H1 (cell line): ENCODE data around the gene MBD3L2. TPM values are rescaled to one million over a fixed set of nuclear protein-coding genes. Genes with fewer than 3 reads are reported as not detected.

Source experiments
- CTCF ChIA-PET: fragments of 300-600 bp; sonication (Branson Sonifier 250); formaldehyde crosslinking; loops from one replicate; lab custom pipeline; 2021; ENCODE audit not compliant: partially characterized antibody; lab: Charles Lee
- POLR2A ChIA-PET: fragments of 300-600 bp; sonication (Branson Sonifier 250); formaldehyde crosslinking; loops from one replicate; lab custom pipeline; 2021; ENCODE audit warnings: inconsistent platforms; ENCODE audit not compliant: partially characterized antibody; lab: Charles Lee
- DNase-seq, 2 experiments: peaks; one replicate each; pipeline versions ENCODE4 v3.0.0 to v3.0.0-alpha.2; 2010 to 2022; ENCODE audit warnings: low spot score in 2 of 2, low read depth in 1 of 2, mixed read lengths in 1 of 2
- FAIRE-seq: peaks from 2 replicates; lab custom pipeline; 2011; peaks lifted over from hg19 to GRCh38; lab: Jason Lieb, UNC
- H2AFZ ChIP-seq: 2 replicates; pipeline ENCODE4 v1.8.1; 2012; ENCODE audit warnings: low read length, inconsistent platforms
- H2AK5ac ChIP-seq: 2 replicates; pipeline ENCODE4 v1.6.1; 2013; ENCODE audit warnings: low read depth, low read length
- H2BK120ac ChIP-seq: replicated peaks from 2 replicates; pipeline ENCODE3; 2013; ENCODE audit warnings: low read depth, low read length, inconsistent platforms
- H2BK12ac ChIP-seq: 2 replicates; pipeline ENCODE4 v1.6.1; 2013; ENCODE audit warnings: low read depth, low read length
- H2BK15ac ChIP-seq: 2 replicates; pipeline ENCODE4 v1.6.1; 2013; ENCODE audit warnings: low read length
- H2BK20ac ChIP-seq: 2 replicates; pipeline ENCODE4 v1.6.1; 2013; ENCODE audit warnings: low read length
- H2BK5ac ChIP-seq: 2 replicates; pipeline ENCODE4 v1.6.1; 2013; ENCODE audit warnings: low read depth, low read length
- H3K14ac ChIP-seq: 2 replicates; pipeline ENCODE4 v1.6.1; 2013; ENCODE audit warnings: inconsistent platforms; ENCODE audit not compliant: insufficient read length
- H3K18ac ChIP-seq: 2 replicates; pipeline ENCODE4 v1.6.1; 2013; ENCODE audit warnings: low read length; ENCODE audit errors: extremely low read depth
- H3K23ac ChIP-seq: 2 replicates; pipeline ENCODE4 v1.6.1; 2013; ENCODE audit warnings: inconsistent platforms; ENCODE audit not compliant: insufficient read length
- H3K23me2 ChIP-seq: 2 replicates; pipeline ENCODE4 v1.6.1; 2013; ENCODE audit warnings: low read depth, low read length
- H3K27ac ChIP-seq: 2 replicates; pipeline ENCODE4 v1.6.1; 2011; ENCODE audit warnings: low read depth, low read length, inconsistent platforms
- H3K27me3 ChIP-seq, 4 experiments: replicated peaks in 1 of 4; 1 replicate in 1 of 4; 2 replicates in 3 of 4; pipeline versions ENCODE4 v1.6.1 to v1.8.1; 2011 to 2013; ENCODE audit warnings: low read length in 3 of 4, mild to moderate bottlenecking in 3 of 4, inconsistent platforms in 2 of 4, mixed read lengths in 2 of 4, moderate library complexity in 1 of 4; ENCODE audit not compliant: control insufficient read depth in 3 of 4, insufficient read depth in 3 of 4; ENCODE audit errors: extremely low read depth in 1 of 4
- H3K36me3 ChIP-seq, 4 experiments: 2 replicates each; pipeline versions ENCODE4 v1.6.1 to v1.8.1; 2011 to 2013; ENCODE audit warnings: mild to moderate bottlenecking in 4 of 4, low read length in 3 of 4, moderate library complexity in 2 of 4, control low read depth in 1 of 4, inconsistent platforms in 1 of 4; ENCODE audit not compliant: insufficient read depth in 4 of 4, control insufficient read depth in 2 of 4
- H3K4ac ChIP-seq: replicated peaks from 2 replicates; pipeline ENCODE3; 2013; ENCODE audit warnings: low read length, low read depth, mixed read lengths, inconsistent platforms; ENCODE audit not compliant: insufficient read length
- H3K4me1 ChIP-seq, 4 experiments: replicated peaks in 1 of 4; 1 replicate in 1 of 4; 2 replicates in 3 of 4; pipeline versions ENCODE4 v1.6.1 to v1.8.1; 2011 to 2013; ENCODE audit warnings: low read length in 3 of 4, inconsistent platforms in 2 of 4, mixed read lengths in 1 of 4; ENCODE audit not compliant: insufficient read depth in 4 of 4, control insufficient read depth in 3 of 4
- H3K4me2 ChIP-seq, 2 experiments: 2 replicates each; pipeline versions ENCODE4 v1.6.1 to v1.8.1; 2011 to 2013; ENCODE audit warnings: low read depth in 2 of 2, low read length in 2 of 2, control low read depth in 1 of 2, inconsistent platforms in 1 of 2, mild to moderate bottlenecking in 1 of 2; ENCODE audit not compliant: insufficient read depth in 1 of 2
- H3K4me3 ChIP-seq, 4 experiments: fragments of 200-600, 300-600 bp in 1 of 4; sonication (generic), shearing (Covaris generic), sonication (Bioruptor Twin) in 1 of 4; 2 replicates each; pipeline versions ENCODE4 v1.5.1 to v1.8.1; 2011 to 2016; ENCODE audit warnings: low read length in 4 of 4, low read depth in 3 of 4, control low read depth in 2 of 4, inconsistent platforms in 2 of 4, mild to moderate bottlenecking in 2 of 4, mixed read lengths in 1 of 4, moderate library complexity in 1 of 4; ENCODE audit not compliant: insufficient read depth in 2 of 4; ENCODE audit errors: extremely low read depth in 1 of 4
- H3K56ac ChIP-seq: replicated peaks from 2 replicates; pipeline ENCODE3; 2013; ENCODE audit warnings: low read depth, mild to moderate bottlenecking, mixed read lengths, low read length, inconsistent platforms; ENCODE audit not compliant: insufficient read length
- H3K79me1 ChIP-seq: 2 replicates; pipeline ENCODE4 v1.6.1; 2013; ENCODE audit warnings: low read depth, low read length, control low read depth
- H3K79me2 ChIP-seq, 2 experiments: 2 replicates each; pipeline versions ENCODE4 v1.6.1 to v1.8.1; 2012 to 2013; ENCODE audit warnings: low read length in 2 of 2, mild to moderate bottlenecking in 2 of 2, inconsistent platforms in 1 of 2; ENCODE audit not compliant: insufficient read depth in 2 of 2, control insufficient read depth in 1 of 2
- H3K9ac ChIP-seq, 4 experiments: replicated peaks in 1 of 4; 1 replicate in 1 of 4; 2 replicates in 3 of 4; pipeline versions ENCODE4 v1.6.1 to v1.8.1; 2011 to 2013; ENCODE audit warnings: low read depth in 3 of 4, low read length in 3 of 4, control low read depth in 2 of 4, mild to moderate bottlenecking in 2 of 4, moderate library complexity in 2 of 4, inconsistent platforms in 1 of 4; ENCODE audit errors: extremely low read depth in 1 of 4
- H3K9me3 ChIP-seq, 2 experiments: 2 replicates each; pipeline versions ENCODE4 v1.6.1 to v1.8.1; 2012 to 2013; ENCODE audit warnings: mild to moderate bottlenecking in 2 of 2, moderate library complexity in 2 of 2, control low read depth in 1 of 2, inconsistent platforms in 1 of 2, low read depth in 1 of 2, low read length in 1 of 2, mixed read lengths in 1 of 2; ENCODE audit not compliant: insufficient read depth in 2 of 2
- H4K20me1 ChIP-seq, 2 experiments: replicated peaks in 1 of 2; 2 replicates each; pipeline versions ENCODE3 to v1.8.1; 2011 to 2013; ENCODE audit warnings: inconsistent platforms in 2 of 2, low read length in 2 of 2, mild to moderate bottlenecking in 1 of 2; ENCODE audit not compliant: insufficient read depth in 2 of 2, control insufficient read depth in 1 of 2
- H4K5ac ChIP-seq: 2 replicates; pipeline ENCODE4 v1.6.1; 2013; ENCODE audit warnings: low read length, low read depth, mixed read lengths, inconsistent platforms; ENCODE audit not compliant: insufficient read length
- H4K8ac ChIP-seq: 2 replicates; pipeline ENCODE4 v1.8.0; 2013; ENCODE audit warnings: mild to moderate bottlenecking, moderate library complexity, low read length, inconsistent platforms; ENCODE audit not compliant: insufficient read depth; ENCODE audit errors: extremely low read depth
- H4K91ac ChIP-seq: replicated peaks from 2 replicates; pipeline ENCODE3; 2013; ENCODE audit warnings: low read length, mixed read lengths, inconsistent platforms; ENCODE audit not compliant: insufficient read length
- ATF2 ChIP-seq: IDR thresholded peaks from 2 replicates; pipeline ENCODE4 v1.6.1; 2012; ENCODE audit warnings: low read length, inconsistent platforms
- BACH1 ChIP-seq: IDR thresholded peaks from 2 replicates; pipeline ENCODE4 v1.6.1; 2012; ENCODE audit warnings: low read length, improper control_type of control experiment
- CBX8 ChIP-seq: fragments of 300-800, 300-1000 bp; sonication (generic); IDR thresholded peaks from 2 replicates; pipeline ENCODE4 v1.7.1; 2016; ENCODE audit warnings: low read depth, low read length, borderline replicate concordance
- CHD2 ChIP-seq: IDR thresholded peaks from 2 replicates; pipeline ENCODE4 v1.6.1; 2012; ENCODE audit warnings: low read length, improper control_type of control experiment
- CTBP2 ChIP-seq: IDR thresholded peaks from 2 replicates; pipeline ENCODE4 v1.7.0; 2011; ENCODE audit warnings: borderline replicate concordance, mild to moderate bottlenecking, moderate library complexity, mixed read lengths, low read length; ENCODE audit not compliant: insufficient read depth, insufficient read length
- EGR1 ChIP-seq: IDR thresholded peaks from 2 replicates; pipeline ENCODE4 v1.6.1; 2011; ENCODE audit warnings: low read depth, low read length, borderline replicate concordance
- GTF2F1 ChIP-seq: IDR thresholded peaks from 2 replicates; pipeline ENCODE4 v1.6.1; 2012; ENCODE audit warnings: low read depth, low read length, improper control_type of control experiment, borderline replicate concordance
- JUN ChIP-seq: IDR thresholded peaks from 2 replicates; pipeline ENCODE4 v1.6.1; 2011; ENCODE audit warnings: low read depth, mild to moderate bottlenecking, improper control_type of control experiment, low read length
- KDM1A ChIP-seq: fragments of 200-600, 300-600 bp; sonication (generic); IDR thresholded peaks from 2 replicates; pipeline ENCODE4 v1.7.1; 2016; ENCODE audit warnings: mild to moderate bottlenecking, low read length, borderline replicate concordance
- NANOG ChIP-seq: IDR thresholded peaks from 2 replicates; pipeline ENCODE4 v1.6.1; 2011; ENCODE audit warnings: low read length, low read depth, mild to moderate bottlenecking, inconsistent platforms; ENCODE audit not compliant: insufficient read depth, poor library complexity, severe bottlenecking
- POLR2A ChIP-seq, 2 experiments: IDR thresholded peaks; 1 replicate in 1 of 2; 2 replicates in 1 of 2; pipeline ENCODE4 v1.6.1; 2011; ENCODE audit warnings: low read depth in 2 of 2, low read length in 2 of 2, mild to moderate bottlenecking in 2 of 2; ENCODE audit errors: control extremely low read depth in 1 of 2
- WGBS, 2 experiments: shearing (Covaris generic) in 1 of 2; methylation state at CpG; one replicate each; pipeline versions ENCODE4 v1.1.6 to v1.1.7; 2013 to 2015; ENCODE audit warnings: low lambda C conversion rate in 2 of 2, mixed read lengths in 2 of 2, inconsistent platforms in 1 of 2, low coverage in 1 of 2, missing lambda C conversion rate in 1 of 2; ENCODE audit not compliant: insufficient replicate concordance in 2 of 2, insufficient coverage in 1 of 2, insufficient read length in 1 of 2; ENCODE audit errors: extremely low coverage in 1 of 2, missing lambda C conversion rate in 1 of 2; 5-methylcytosine and 5-hydroxymethylcytosine counted together
- polyA plus RNA-seq, 7 experiments: library from polyadenylated mRNA; depleted of rRNA in 3 of 7; stranded (reverse) in 5 of 7; unstranded in 2 of 7; fragments of >200 nt in 5 of 7; fragments of 200-250 nt in 2 of 7; gene quantifications; 1 replicate in 5 of 7; 2 replicates in 1 of 7; 4 replicates in 1 of 7; pipeline versions ENCODE4 v1.2.1 to v1.2.3, GENCODE V29; 2011 to 2013; ENCODE audit warnings: missing spikeins in 2 of 7, mixed read lengths in 2 of 7
- total RNA-seq: library from RNA; stranded (reverse); fragmentation: NEBNext Ultra II Directional; extraction: Animal tissue kit (Norgen Biotek cat#: 25700); gene quantifications from 2 replicates; pipeline ENCODE4 v1.2.1, GENCODE V29; 2021

The MBD3L2 gene
- total and polyA plus RNA-seq, 2 of the 8 experiments (the other 6 are each of a cell fraction or from before 2014, with no cell fraction given) = not detected

GRCh38 chr19:7063764-7064418 is 14.8 kb downstream of the MBD3L2 start:
- Histone ChIP-seq H2AK5ac (no peak overlapping the region), H3K56ac (no peak overlapping the region), H3K27me3 (no peaks in the 10 kb centered on the region), H3K9ac (no peak overlapping the region), H3K23me2 (peaks cover 1% of the 10 kb centered on the region; the same call in 1 of the 2 replicates), H2AFZ (no peak overlapping the region), H3K27ac (no peak overlapping the region), H4K8ac (no peak overlapping the region), H3K14ac (no peak overlapping the region), H3K4me3 (no peak overlapping the region), H3K79me1 (no peaks in the 10 kb centered on the region), H3K79me2 (no peaks in the 10 kb centered on the region), H2BK20ac (no peak overlapping the region), H4K91ac (no peak overlapping the region), H3K4me1 (no peaks in the 10 kb centered on the region), H2BK15ac (no peak overlapping the region), H4K20me1 (no peaks in the 10 kb centered on the region), H3K36me3 (no peaks in the 10 kb centered on the region), H2BK5ac (no peak overlapping the region), H3K23ac (no peak overlapping the region), H3K4me2 (no peak overlapping the region), H4K5ac (no peak overlapping the region), H3K4ac (no peak overlapping the region), H3K9me3 (peaks cover 6 to 18% of the 10 kb centered on the region in 2 experiments; a peak in 2 of 4 replicates), H2BK12ac (no peak overlapping the region), H3K18ac (no peak overlapping the region), H2BK120ac (no peak overlapping the region)
- DNase-seq (no peak), FAIRE-seq (no peak)
- ChIA-PET CTCF (interaction anchor here (1.3 kb wide), 1 partner anchor 38 kb away, joined by 3 read pairs; no protein-coding TSS in a partner anchor), POLR2A (no interaction called here)
- TF ChIP-seq EGR1 (no peak), ATF2 (no peak), CHD2 (no peak), NANOG (no peak), JUN (no peak), CTBP2 (no peak), POLR2A (IDR thresholded peaks at IDR 0.05; ENCODE audit: control extremely low read depth in 1 of 2, low read depth in 2 of 2, low read length in 2 of 2) (no peak), CBX8 (no peak), BACH1 (no peak), KDM1A (no peak), GTF2F1 (no peak)
- WGBS, 2 experiments = 79% methylated on average over 9 of the region's 9 CpGs; no CpG with 5 or more reads in 1 of the 2 experiments
